Neuronal stem cell (in vitro differentiated cells): ENCODE results near the gene SRM.

Experiments used
- DNase-seq: peaks from one replicate; pipeline ENCODE4 v3.0.0-alpha.2; 2013; ENCODE audit warnings: low spot score
- H2AFZ ChIP-seq: one replicate; pipeline ENCODE4 v1.6.1; 2013; ENCODE audit warnings: mild to moderate bottlenecking, low read length, inconsistent platforms
- H2AK5ac ChIP-seq: 2 replicates; pipeline ENCODE4 v1.6.1; 2013; ENCODE audit warnings: low read depth, mild to moderate bottlenecking, inconsistent platforms, low read length, moderate library complexity, mixed read lengths
- H2BK120ac ChIP-seq: 2 replicates; pipeline ENCODE4 v1.6.1; 2013; ENCODE audit warnings: low read depth, mild to moderate bottlenecking, inconsistent platforms, low read length, moderate library complexity, mixed read lengths
- H2BK12ac ChIP-seq: one replicate; pipeline ENCODE4 v1.6.1; 2013; ENCODE audit warnings: low read length, inconsistent platforms
- H2BK15ac ChIP-seq: 2 replicates; pipeline ENCODE4 v1.6.1; 2013; ENCODE audit warnings: mild to moderate bottlenecking, low read length, inconsistent platforms, mixed read lengths
- H2BK5ac ChIP-seq: one replicate; pipeline ENCODE4 v1.6.1; 2013; ENCODE audit warnings: inconsistent platforms, mild to moderate bottlenecking, low read length, moderate library complexity
- H3K14ac ChIP-seq: one replicate; pipeline ENCODE4 v1.6.1; 2013; ENCODE audit warnings: low read length, inconsistent platforms
- H3K18ac ChIP-seq: 2 replicates; pipeline ENCODE4 v1.6.1; 2013; ENCODE audit warnings: low read length, inconsistent platforms
- H3K23ac ChIP-seq: 2 replicates; pipeline ENCODE4 v1.6.1; 2013; ENCODE audit warnings: low read depth, mild to moderate bottlenecking, mixed read lengths, low read length, inconsistent platforms; ENCODE audit not compliant: poor library complexity
- H3K27ac ChIP-seq: replicated peaks from 3 replicates; pipeline ENCODE4 v1.5.1; 2013; ENCODE audit warnings: low read length, inconsistent platforms
- H3K27me3 ChIP-seq, 3 experiments: 2 replicates each; pipeline ENCODE4 v1.6.1; 2013; ENCODE audit warnings: low read length in 3 of 3, mild to moderate bottlenecking in 2 of 3, inconsistent platforms in 1 of 3, low read depth in 1 of 3, mixed read lengths in 1 of 3, moderate library complexity in 1 of 3; ENCODE audit not compliant: control insufficient read depth in 3 of 3, insufficient read depth in 3 of 3
- H3K36me3 ChIP-seq, 2 donors: replicated peaks in 1 of 2; 2 replicates each; pipeline ENCODE4 v1.6.1; 2013; ENCODE audit warnings: low read length in 2 of 2; ENCODE audit not compliant: control insufficient read depth in 2 of 2, insufficient read depth in 2 of 2
- H3K4ac ChIP-seq: 2 replicates; pipeline ENCODE4 v1.6.1; 2013; ENCODE audit warnings: inconsistent platforms, mild to moderate bottlenecking, low read length, moderate library complexity
- H3K4me1 ChIP-seq, 2 donors: 1 replicate in 1 of 2; 2 replicates in 1 of 2; pipeline ENCODE4 v1.6.1; 2013; ENCODE audit warnings: low read length in 2 of 2, low read depth in 1 of 2; ENCODE audit not compliant: control insufficient read depth in 2 of 2, insufficient read depth in 1 of 2
- H3K4me2 ChIP-seq: one replicate; pipeline ENCODE4 v1.6.1; 2013; ENCODE audit warnings: mild to moderate bottlenecking, low read length, inconsistent platforms; ENCODE audit not compliant: insufficient read depth, poor library complexity, severe bottlenecking
- H3K4me3 ChIP-seq, 2 donors: 2 replicates each; pipeline ENCODE4 v1.5.1; 2013; ENCODE audit warnings: low read length in 2 of 2, mild to moderate bottlenecking in 2 of 2, inconsistent platforms in 1 of 2, moderate library complexity in 1 of 2
- H3K79me1 ChIP-seq: one replicate; pipeline ENCODE4 v1.6.1; 2013; ENCODE audit warnings: low read depth, mild to moderate bottlenecking, inconsistent platforms, low read length, moderate library complexity
- H3K9ac ChIP-seq: one replicate; pipeline ENCODE4 v1.6.1; 2013; ENCODE audit warnings: mild to moderate bottlenecking, low read depth, low read length, inconsistent platforms; ENCODE audit not compliant: poor library complexity
- H3K9me3 ChIP-seq, 2 donors: replicated peaks in 1 of 2; 2 replicates each; pipeline versions ENCODE3 to v1.6.1; 2013; ENCODE audit warnings: low read length in 2 of 2, mild to moderate bottlenecking in 2 of 2, inconsistent platforms in 1 of 2, low read depth in 1 of 2, mixed read lengths in 1 of 2, moderate library complexity in 1 of 2; ENCODE audit not compliant: control insufficient read depth in 2 of 2, insufficient read depth in 1 of 2
- H4K8ac ChIP-seq: one replicate; pipeline ENCODE4 v1.6.1; 2013; ENCODE audit warnings: low read depth, mild to moderate bottlenecking, inconsistent platforms, low read length, moderate library complexity
- H4K91ac ChIP-seq: one replicate; pipeline ENCODE4 v1.6.1; 2013; ENCODE audit warnings: low read length, low read depth, mild to moderate bottlenecking, inconsistent platforms; ENCODE audit not compliant: poor library complexity
- WGBS, 2 donors: extraction: QIAGEN DNeasy Blood & Tissue Kit; methylation state at CpG; one replicate each; pipeline ENCODE4 v1.1.7; 2013; ENCODE audit warnings: missing lambda C conversion rate in 2 of 2, mixed read lengths in 1 of 2; ENCODE audit not compliant: insufficient read length in 2 of 2, insufficient replicate concordance in 1 of 2; ENCODE audit errors: extremely low coverage in 2 of 2; 5-methylcytosine and 5-hydroxymethylcytosine counted together

SRM gene

DNA sequence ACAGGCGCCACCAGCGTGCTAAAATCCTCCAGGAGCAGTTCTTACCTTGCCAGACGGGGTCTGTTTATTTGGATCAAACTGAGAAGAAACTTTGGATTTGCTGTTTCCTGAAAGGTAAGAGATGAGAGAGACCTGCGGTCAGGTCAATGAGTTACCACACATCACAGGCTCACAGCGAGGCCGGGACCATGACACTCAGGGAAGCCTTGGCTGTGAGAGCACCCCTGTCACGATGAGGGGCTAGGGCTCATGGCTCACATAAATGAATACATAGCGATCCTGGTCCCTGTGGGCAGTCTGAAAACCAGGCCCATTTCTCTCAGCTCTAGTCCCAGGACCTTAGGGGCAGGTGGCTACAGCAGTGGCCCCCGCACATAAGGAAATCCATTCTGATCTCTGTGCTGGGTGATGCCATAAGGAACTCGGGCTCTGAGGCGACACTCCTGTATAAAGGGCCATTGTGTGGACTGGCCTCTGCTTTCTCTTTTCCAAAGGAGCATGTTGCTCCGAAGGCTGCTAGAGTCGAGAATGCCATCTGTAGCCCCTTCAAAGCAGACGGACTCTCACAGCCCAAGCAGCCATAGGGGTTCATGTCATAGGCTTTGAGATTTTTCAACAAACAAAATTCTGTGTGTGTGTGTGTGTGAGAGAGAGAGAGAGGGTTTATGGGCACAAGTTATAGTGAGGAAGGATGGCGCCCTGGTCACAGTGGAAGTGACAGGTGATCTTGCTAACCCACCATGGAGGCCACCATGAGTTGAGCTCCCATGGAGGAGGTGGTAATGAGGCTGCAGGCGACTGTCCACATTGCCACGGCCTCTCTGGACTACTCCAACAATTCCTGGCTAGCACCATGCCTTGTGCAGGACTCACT, 9.0 kb upstream of the SRM start:
- H3K27ac ChIP-seq, result no peak overlapping the region
- WGBS, 2 donors, result no CpG with 5 or more reads among the region's 17 CpGs
- H4K8ac ChIP-seq, result no peak overlapping the region
- no peak overlapping the region for H2BK12ac ChIP-seq
- no peaks in the 10 kb centered on the region for H3K27me3 ChIP-seq
- H3K9ac ChIP-seq, result no peak overlapping the region
- no peak overlapping the region for H4K91ac ChIP-seq
- no peak overlapping the region for H3K4me3 ChIP-seq
- no peak overlapping the region for H3K18ac ChIP-seq
- DNase-seq, result no peak
- H3K36me3 ChIP-seq, result peaks cover 56 to 91% of the 10 kb centered on the region in 2 donors
- no peak overlapping the region for H3K4ac ChIP-seq
- no peak overlapping the region for H3K14ac ChIP-seq
- H3K9me3 ChIP-seq, result peaks cover 0 to 5% of the 10 kb centered on the region in 2 donors
- no peaks in the 10 kb centered on the region for H3K4me1 ChIP-seq
- no peak overlapping the region for H2BK15ac ChIP-seq
- H2BK5ac ChIP-seq, result no peak overlapping the region
- H2BK120ac ChIP-seq, result no peak overlapping the region
- no peaks in the 10 kb centered on the region for H3K79me1 ChIP-seq
- H2AK5ac ChIP-seq, result no peak overlapping the region
- no peak overlapping the region for H3K4me2 ChIP-seq
- no peak overlapping the region for H3K23ac ChIP-seq
- no peak overlapping the region for H2AFZ ChIP-seq

DNA sequence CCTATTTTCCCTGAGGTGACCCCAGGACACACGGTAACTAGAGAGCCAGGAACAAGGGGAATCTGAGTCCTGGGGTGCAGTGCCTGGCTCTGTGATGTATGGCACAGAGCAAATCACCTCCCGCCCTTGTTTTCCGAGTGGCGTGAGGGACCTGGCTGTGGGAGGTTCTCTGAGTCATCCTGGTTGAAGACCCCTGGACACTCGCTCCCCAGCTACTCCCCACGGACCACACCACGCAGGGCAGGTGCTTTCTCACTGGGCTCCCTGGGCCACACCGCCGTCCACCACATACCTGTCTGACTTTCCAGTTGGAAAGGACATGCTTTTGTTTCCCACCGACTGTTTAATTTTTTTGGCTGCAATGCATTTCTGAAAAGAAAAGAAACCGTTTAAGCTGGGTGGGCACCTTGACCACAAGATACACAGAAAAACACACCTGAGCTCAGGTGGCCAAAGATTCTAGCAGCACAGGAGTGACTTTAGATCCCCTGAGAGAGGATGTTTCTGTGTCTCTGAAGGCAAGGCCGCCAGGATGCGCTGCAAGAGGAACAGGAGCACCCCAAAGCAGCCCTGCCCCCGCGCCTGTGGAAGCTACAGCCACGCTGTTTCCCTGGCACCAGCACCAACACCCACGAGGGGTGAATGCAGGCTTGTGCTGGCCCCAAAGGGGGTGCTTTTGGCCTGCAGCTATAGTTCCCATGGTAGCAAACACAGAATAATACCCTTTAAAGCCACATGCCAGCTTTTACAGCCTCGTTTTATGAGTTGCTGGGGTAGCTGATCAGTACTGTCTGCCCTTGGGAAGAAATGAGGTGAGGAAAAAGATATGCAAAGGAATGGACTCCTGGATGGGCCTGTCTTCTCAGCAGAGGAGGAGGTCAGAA, 8.1 kb upstream of the SRM start:
- H3K4me1 ChIP-seq, result no peaks in the 10 kb centered on the region
- no peak overlapping the region for H2AK5ac ChIP-seq
- no peak overlapping the region for H2BK120ac ChIP-seq
- no peak for DNase-seq
- no peak overlapping the region for H3K18ac ChIP-seq
- H3K27ac ChIP-seq, result no peak overlapping the region
- no peak overlapping the region for H2BK5ac ChIP-seq
- peaks cover 0 to 5% of the 10 kb centered on the region in 2 donors for H3K9me3 ChIP-seq
- H4K8ac ChIP-seq, result no peak overlapping the region
- no peak overlapping the region for H3K4ac ChIP-seq
- no peak overlapping the region for H3K4me2 ChIP-seq
- WGBS, 2 donors, result no CpG with 5 or more reads among the region's 18 CpGs
- no peak overlapping the region for H2BK12ac ChIP-seq
- no peak overlapping the region for H2AFZ ChIP-seq
- no peak overlapping the region for H2BK15ac ChIP-seq
- no peak overlapping the region for H4K91ac ChIP-seq
- H3K14ac ChIP-seq, result no peak overlapping the region
- H3K4me3 ChIP-seq, result no peak overlapping the region
- H3K9ac ChIP-seq, result no peak overlapping the region
- H3K27me3 ChIP-seq, result no peaks in the 10 kb centered on the region
- no peaks in the 10 kb centered on the region for H3K79me1 ChIP-seq
- no peak overlapping the region for H3K23ac ChIP-seq
- peaks cover 55 to 93% of the 10 kb centered on the region in 2 donors for H3K36me3 ChIP-seq

DNA sequence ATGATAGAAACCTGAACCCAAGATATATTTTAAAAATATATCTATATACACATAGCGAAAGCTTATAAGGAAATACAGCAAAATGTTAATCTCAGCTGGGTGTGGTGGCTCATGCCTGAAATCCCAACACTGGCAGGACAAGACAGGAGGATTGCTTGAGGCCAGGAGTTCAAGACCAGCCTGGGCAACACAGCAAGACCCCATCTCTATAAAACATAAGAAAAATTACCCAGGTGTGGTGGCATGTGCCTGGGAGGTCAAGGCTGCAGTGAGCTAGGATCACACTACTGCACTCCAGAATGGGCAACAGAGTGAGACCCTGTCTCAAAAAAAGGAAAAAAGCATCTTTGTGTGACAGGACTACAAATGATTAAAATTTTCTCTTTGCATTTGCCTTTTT, 6.0 kb upstream of the SRM start:
- Histone ChIP-seq H2BK15ac (no peak overlapping the region), H2AFZ (no peak overlapping the region), H4K91ac (no peak overlapping the region), H3K18ac (no peak overlapping the region), H2BK5ac (no peak overlapping the region), H3K27me3 (no peaks in the 10 kb centered on the region), H2BK12ac (no peak overlapping the region), H3K79me1 (no peaks in the 10 kb centered on the region), H3K27ac (no peak overlapping the region), H3K4me3 (no peak overlapping the region), H3K23ac (no peak overlapping the region), H3K4me1 (peaks cover 2 to 4% of the 10 kb centered on the region in 2 donors), H3K4ac (no peak overlapping the region), H2BK120ac (no peak overlapping the region), H3K36me3 (peaks cover 37 to 79% of the 10 kb centered on the region in 2 donors), H3K9ac (no peak overlapping the region), H2AK5ac (no peak overlapping the region), H3K14ac (no peak overlapping the region), H4K8ac (no peak overlapping the region), H3K4me2 (no peak overlapping the region), H3K9me3 (peaks cover 0 to 5% of the 10 kb centered on the region in 2 donors)
- no CpG with 5 or more reads among the region's 1 CpG for WGBS, 2 donors
- no peak for DNase-seq

DNA sequence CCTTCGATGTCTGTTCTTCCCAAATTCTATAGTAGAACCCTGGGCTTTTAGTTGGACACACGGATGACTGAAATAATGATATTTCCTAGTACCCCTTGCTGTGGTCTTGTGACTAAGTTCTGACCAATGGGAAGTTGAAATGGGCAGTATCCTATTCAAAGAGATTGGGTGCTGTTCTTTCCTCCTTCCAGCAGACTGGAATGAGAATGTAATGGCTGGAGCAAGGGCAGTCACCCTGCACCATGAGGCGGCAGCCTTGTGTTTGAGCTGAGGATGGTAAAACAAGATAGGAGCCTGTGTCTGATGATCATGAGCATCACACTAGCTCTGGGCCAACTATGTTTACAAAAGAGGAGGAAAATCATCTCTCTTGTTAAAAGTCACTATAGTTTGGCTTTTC, 5.1 kb upstream of the SRM start:
- Histone ChIP-seq H2BK5ac (no peak overlapping the region), H3K18ac (no peak overlapping the region), H2AK5ac (no peak overlapping the region), H4K91ac (no peak overlapping the region), H3K9me3 (peaks cover 0 to 5% of the 10 kb centered on the region in 2 donors), H3K9ac (no peak overlapping the region), H3K14ac (no peak overlapping the region), H2AFZ (no peak overlapping the region), H2BK12ac (no peak overlapping the region), H3K4me3 (no peak overlapping the region), H2BK15ac (no peak overlapping the region), H3K4me2 (no peak overlapping the region), H3K4ac (no peak overlapping the region), H3K23ac (no peak overlapping the region), H3K36me3 (peaks cover 32 to 70% of the 10 kb centered on the region in 2 donors), H3K27ac (no peak overlapping the region), H3K79me1 (no peaks in the 10 kb centered on the region), H4K8ac (no peak overlapping the region), H3K4me1 (peaks cover 3 to 4% of the 10 kb centered on the region in 2 donors), H3K27me3 (no peaks in the 10 kb centered on the region), H2BK120ac (no peak overlapping the region)
- no CpG with 5 or more reads among the region's 3 CpGs for WGBS, 2 donors
- DNase-seq, result no peak
